DND-41 (cell line): Measurements from ENCODE around the gene VMA21.

Experiments used
- ATAC-seq: fragments of 200-7000 bp; cut with Tn5 transposase; 3 replicates; pipeline ENCODE4 v1.9.1; 2021; ENCODE audit warnings: low read depth; ENCODE audit not compliant: insufficient read depth
- DNase-seq: peaks from one replicate; pipeline ENCODE4 v3.0.0-alpha.2; 2020
- H2AFZ ChIP-seq: 2 replicates; pipeline ENCODE4 v1.6.0; 2012; ENCODE audit warnings: low read depth, low read length
- H3K27ac ChIP-seq: 2 replicates; pipeline ENCODE4 v1.5.1; 2012; ENCODE audit warnings: low read length, inconsistent platforms
- H3K27me3 ChIP-seq: fragments of 200-600 bp; sonication (generic); 2 replicates; pipeline ENCODE4 v1.6.0; 2012; ENCODE audit warnings: low read length, mild to moderate bottlenecking, inconsistent platforms; ENCODE audit not compliant: insufficient read depth, poor library complexity
- H3K36me3 ChIP-seq: 2 replicates; pipeline ENCODE4 v1.5.1; 2012; ENCODE audit warnings: low read length, inconsistent platforms; ENCODE audit not compliant: insufficient read depth
- H3K4me1 ChIP-seq: 2 replicates; pipeline ENCODE4 v1.5.1; 2012; ENCODE audit warnings: mild to moderate bottlenecking, low read length; ENCODE audit not compliant: insufficient read depth
- H3K4me2 ChIP-seq: 2 replicates; pipeline ENCODE4 v1.6.0; 2012; ENCODE audit warnings: mild to moderate bottlenecking, moderate library complexity, low read length, inconsistent platforms; ENCODE audit not compliant: insufficient read depth
- H3K4me3 ChIP-seq, 2 experiments: fragments of 200-600 bp in 1 of 2; shearing (Covaris generic) in 1 of 2; 2 replicates each; pipeline ENCODE4 v1.5.1; 2012 to 2016; ENCODE audit warnings: inconsistent platforms in 2 of 2, low read length in 2 of 2, mild to moderate bottlenecking in 2 of 2, low read depth in 1 of 2, moderate library complexity in 1 of 2
- H3K79me2 ChIP-seq: 2 replicates; pipeline ENCODE4 v1.6.0; 2012; ENCODE audit warnings: low read length, inconsistent platforms; ENCODE audit not compliant: insufficient read depth
- H3K9ac ChIP-seq: 2 replicates; pipeline ENCODE4 v1.6.0; 2012; ENCODE audit warnings: low read depth, mild to moderate bottlenecking, inconsistent platforms, low read length, moderate library complexity
- H3K9me3 ChIP-seq: 2 replicates; pipeline ENCODE4 v1.5.1; 2012; ENCODE audit warnings: low read length, moderate library complexity, mild to moderate bottlenecking, inconsistent platforms; ENCODE audit not compliant: insufficient read depth, severe bottlenecking
- H4K20me1 ChIP-seq: 2 replicates; pipeline ENCODE4 v1.6.0; 2012; ENCODE audit warnings: low read length; ENCODE audit not compliant: insufficient read depth
- EZH2 ChIP-seq: IDR thresholded peaks from 3 replicates; pipeline ENCODE4 v1.6.1; 2012; ENCODE audit warnings: borderline replicate concordance, low read depth, mild to moderate bottlenecking, moderate library complexity, low read length, inconsistent platforms; ENCODE audit not compliant: severe bottlenecking
- TF ChIP-seq, protein P1 (sequence below): IDR thresholded peaks from 2 replicates; pipeline ENCODE4 v1.5.1; 2012; ENCODE audit warnings: borderline replicate concordance, low read length, moderate library complexity, mild to moderate bottlenecking; ENCODE audit not compliant: poor library complexity, severe bottlenecking; ENCODE audit errors: extremely low read depth

Gene VMA21

DNA sequence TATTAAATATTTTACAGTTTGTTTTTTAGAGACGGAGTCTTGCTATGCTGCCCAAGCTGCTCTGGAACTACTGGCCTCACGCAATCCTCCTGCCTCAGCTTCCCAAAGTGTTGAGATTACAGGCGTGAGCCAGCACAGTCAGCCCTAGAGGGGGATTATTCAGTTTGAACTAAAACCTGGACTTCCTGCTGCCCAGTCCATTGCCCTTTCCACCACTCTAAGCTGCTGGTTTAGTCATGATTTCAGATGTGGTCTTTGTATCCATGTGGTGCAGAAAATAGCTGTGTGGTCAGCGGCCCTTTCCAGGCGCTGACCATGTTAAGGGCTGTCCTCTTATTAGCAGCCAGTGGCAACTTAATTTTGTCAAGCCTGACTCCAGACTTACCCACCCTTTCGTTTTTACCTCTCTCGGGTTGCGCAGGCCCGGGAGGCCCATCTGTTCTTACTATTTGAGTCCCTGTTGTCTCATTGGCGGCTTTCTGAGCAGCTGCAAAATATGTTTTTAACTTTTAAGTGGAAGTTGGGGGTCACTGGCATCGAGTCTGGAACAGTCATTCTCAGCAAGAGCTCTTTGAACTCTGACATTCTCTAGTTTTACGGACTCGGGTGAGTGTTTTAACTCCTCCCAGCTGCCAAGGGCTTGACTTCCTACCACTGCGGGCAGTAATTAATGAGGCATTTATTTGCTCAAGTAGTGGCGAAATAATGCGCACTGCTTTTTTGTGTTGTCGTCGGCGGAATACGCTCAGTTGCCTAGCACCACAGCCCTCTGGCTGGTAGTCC, 773 bp upstream of the VMA21 start:
- Histone ChIP-seq H3K27me3 (no peaks in the 10 kb centered on the region), H4K20me1 (peaks cover 18% of the 10 kb centered on the region; the same call in 1 of the 2 replicates), H3K4me2 (peak overlapping the region; percentile 61), H3K4me3 (peak overlapping the region; percentile 33 to 79), H3K79me2 (peaks cover 58% of the 10 kb centered on the region), H3K4me1 (peaks cover 56% of the 10 kb centered on the region), H2AFZ (peak overlapping the region; percentile 66), H3K9me3 (no peaks in the 10 kb centered on the region), H3K27ac (peak overlapping the region; percentile 97), H3K36me3 (peaks cover 5% of the 10 kb centered on the region; the same call in 1 of the 2 replicates), H3K9ac (peak overlapping the region; percentile 96)
- TF ChIP-seq, protein P1, sequence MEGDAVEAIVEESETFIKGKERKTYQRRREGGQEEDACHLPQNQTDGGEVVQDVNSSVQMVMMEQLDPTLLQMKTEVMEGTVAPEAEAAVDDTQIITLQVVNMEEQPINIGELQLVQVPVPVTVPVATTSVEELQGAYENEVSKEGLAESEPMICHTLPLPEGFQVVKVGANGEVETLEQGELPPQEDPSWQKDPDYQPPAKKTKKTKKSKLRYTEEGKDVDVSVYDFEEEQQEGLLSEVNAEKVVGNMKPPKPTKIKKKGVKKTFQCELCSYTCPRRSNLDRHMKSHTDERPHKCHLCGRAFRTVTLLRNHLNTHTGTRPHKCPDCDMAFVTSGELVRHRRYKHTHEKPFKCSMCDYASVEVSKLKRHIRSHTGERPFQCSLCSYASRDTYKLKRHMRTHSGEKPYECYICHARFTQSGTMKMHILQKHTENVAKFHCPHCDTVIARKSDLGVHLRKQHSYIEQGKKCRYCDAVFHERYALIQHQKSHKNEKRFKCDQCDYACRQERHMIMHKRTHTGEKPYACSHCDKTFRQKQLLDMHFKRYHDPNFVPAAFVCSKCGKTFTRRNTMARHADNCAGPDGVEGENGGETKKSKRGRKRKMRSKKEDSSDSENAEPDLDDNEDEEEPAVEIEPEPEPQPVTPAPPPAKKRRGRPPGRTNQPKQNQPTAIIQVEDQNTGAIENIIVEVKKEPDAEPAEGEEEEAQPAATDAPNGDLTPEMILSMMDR: no peak
- TF ChIP-seq EZH2: no peak
- ATAC-seq (peak; percentile 51), DNase-seq (peak; percentile 59)

DNA sequence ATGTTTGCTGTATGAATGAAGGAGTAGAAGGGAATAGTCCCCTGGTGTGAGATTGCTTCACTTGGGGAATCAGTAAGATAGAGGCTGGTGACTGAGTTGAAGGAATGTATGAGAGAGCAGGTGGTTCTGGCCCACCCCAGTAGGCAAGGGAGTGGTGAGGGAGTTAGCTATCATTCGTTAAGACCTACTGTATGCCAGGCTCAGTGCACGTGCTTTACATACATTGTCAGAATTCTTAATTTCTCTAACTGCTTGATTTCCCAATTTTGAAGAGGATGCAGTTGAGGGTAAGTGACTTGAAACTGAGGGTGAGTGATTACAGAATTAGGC, 700 bp downstream of the VMA21 start:
- H3K79me2 ChIP-seq: peaks cover 72% of the 10 kb centered on the region
- TF ChIP-seq EZH2: no peak
- TF ChIP-seq, protein P1: no peak
- H3K36me3 ChIP-seq: peaks cover 9% of the 10 kb centered on the region
- peak overlapping the region; percentile 98 for H3K27ac ChIP-seq
- peak overlapping the region; percentile 71 to 79 for H3K4me3 ChIP-seq
- H4K20me1 ChIP-seq: peaks cover 32% of the 10 kb centered on the region
- ATAC-seq: peak; percentile 17; the same call in 2 of the 3 replicates
- peak overlapping the region; percentile 96 for H3K9ac ChIP-seq
- DNase-seq: peak; percentile 13
- H3K27me3 ChIP-seq: no peaks in the 10 kb centered on the region
- H2AFZ ChIP-seq: peak overlapping the region; percentile 78; the same call in 1 of the 2 replicates
- peaks cover 56% of the 10 kb centered on the region for H3K4me1 ChIP-seq
- H3K9me3 ChIP-seq: no peaks in the 10 kb centered on the region
- peak overlapping the region; percentile 61 for H3K4me2 ChIP-seq

DNA sequence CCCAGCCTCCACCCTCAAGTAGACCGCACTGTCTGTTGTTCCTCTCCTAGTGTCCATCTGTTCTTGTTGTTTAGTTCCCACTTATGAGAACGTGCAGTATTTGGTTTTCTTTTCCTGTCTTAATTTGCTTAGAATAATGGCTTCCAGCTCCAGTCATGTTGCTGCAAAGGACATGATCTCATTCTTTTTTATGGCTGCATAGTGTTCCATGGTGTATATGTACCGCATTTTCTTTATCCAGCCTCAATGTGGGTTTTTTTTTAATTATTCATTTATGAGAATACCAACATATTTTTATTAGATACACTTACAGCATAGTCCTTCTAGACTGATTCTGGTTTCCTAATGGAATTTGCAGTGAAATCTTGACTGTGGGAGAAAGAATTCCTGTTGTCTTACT, 1.3 kb downstream of the VMA21 start:
- no peak overlapping the region for H2AFZ ChIP-seq
- H3K27me3 ChIP-seq: no peaks in the 10 kb centered on the region
- peak overlapping the region; percentile 98 for H3K27ac ChIP-seq
- H3K4me1 ChIP-seq: peaks cover 50% of the 10 kb centered on the region
- peaks cover 79% of the 10 kb centered on the region for H3K79me2 ChIP-seq
- peaks cover 15% of the 10 kb centered on the region for H3K36me3 ChIP-seq
- no peaks in the 10 kb centered on the region for H3K9me3 ChIP-seq
- DNase-seq (no peak), ATAC-seq (no peak)
- peak overlapping the region; percentile 61 for H3K4me2 ChIP-seq
- H3K4me3 ChIP-seq: peak overlapping the region; percentile 71 to 79; a peak in 3 of 4 replicates
- H4K20me1 ChIP-seq: peaks cover 39% of the 10 kb centered on the region
- peak overlapping the region; percentile 96 for H3K9ac ChIP-seq
- TF ChIP-seq, protein P1: no peak
- no peak for TF ChIP-seq EZH2
